GM12873 (cell line): ENCODE data around the gene NDOR1.

Experiments used
- TF ChIP-seq, protein P1 (sequence below): IDR thresholded peaks from 2 replicates; pipeline ENCODE4 v1.5.1; 2012; ENCODE audit warnings: low read depth, mild to moderate bottlenecking, moderate library complexity, low read length, control low read depth; ENCODE audit not compliant: insufficient read depth; ENCODE audit errors: missing control alignments

The NDOR1 gene

DNA sequence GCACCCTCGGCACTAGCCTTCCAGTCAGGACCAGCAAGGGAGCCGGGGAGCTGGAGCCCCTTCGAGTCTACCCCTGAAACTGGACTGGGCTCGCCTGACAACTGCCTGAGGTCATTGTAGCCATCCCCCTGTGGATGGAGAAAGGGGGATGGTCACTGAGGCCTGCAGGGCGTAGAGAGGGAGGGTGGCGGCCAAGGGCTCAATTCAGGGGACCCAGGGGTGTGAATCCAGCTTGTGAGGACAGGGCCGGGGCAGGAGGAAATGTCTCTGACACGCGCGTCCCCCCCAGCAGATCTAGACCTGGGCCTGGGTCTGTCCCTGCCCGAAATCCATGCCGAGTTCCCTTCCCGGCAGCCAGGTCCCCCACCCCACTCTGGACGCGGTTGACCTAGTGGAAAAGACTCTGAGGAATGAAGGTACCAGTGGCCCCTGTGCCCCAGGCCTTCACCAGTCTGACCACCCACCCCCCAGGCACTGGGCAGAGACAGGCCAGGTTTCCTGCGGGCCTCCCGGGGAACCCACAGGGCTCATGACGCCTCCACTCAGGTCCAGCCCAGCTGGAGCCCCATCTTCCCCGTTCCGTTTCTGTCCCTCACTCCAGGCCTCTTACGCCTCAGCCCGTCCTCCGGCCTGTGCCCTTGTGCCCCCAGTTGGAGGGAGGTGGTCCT is 26.0 kb downstream of the NDOR1 start:
- TF ChIP-seq, protein P1, sequence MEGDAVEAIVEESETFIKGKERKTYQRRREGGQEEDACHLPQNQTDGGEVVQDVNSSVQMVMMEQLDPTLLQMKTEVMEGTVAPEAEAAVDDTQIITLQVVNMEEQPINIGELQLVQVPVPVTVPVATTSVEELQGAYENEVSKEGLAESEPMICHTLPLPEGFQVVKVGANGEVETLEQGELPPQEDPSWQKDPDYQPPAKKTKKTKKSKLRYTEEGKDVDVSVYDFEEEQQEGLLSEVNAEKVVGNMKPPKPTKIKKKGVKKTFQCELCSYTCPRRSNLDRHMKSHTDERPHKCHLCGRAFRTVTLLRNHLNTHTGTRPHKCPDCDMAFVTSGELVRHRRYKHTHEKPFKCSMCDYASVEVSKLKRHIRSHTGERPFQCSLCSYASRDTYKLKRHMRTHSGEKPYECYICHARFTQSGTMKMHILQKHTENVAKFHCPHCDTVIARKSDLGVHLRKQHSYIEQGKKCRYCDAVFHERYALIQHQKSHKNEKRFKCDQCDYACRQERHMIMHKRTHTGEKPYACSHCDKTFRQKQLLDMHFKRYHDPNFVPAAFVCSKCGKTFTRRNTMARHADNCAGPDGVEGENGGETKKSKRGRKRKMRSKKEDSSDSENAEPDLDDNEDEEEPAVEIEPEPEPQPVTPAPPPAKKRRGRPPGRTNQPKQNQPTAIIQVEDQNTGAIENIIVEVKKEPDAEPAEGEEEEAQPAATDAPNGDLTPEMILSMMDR, result no peak

DNA sequence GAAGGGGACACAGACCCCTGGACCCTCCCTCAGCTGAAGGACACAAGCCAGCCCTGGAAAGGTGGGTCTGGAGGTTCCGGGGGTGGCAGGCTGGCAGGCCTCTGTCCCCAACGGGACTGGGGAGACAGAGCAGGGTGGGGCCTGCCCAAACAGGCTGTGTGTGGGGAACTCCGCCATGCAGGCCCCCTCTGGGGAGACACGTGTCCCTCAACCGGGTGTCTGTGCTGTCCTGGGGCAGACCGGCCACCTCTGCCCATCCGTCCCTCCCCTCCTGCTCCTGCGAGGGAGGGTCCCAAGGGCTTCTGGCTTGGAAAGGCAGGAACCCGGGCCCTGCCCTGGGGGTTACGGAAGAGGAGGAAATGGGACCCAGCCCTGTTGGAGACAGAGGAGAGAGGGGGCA is 26.6 kb downstream of the NDOR1 start:
- TF ChIP-seq, protein P1, result no peak

DNA sequence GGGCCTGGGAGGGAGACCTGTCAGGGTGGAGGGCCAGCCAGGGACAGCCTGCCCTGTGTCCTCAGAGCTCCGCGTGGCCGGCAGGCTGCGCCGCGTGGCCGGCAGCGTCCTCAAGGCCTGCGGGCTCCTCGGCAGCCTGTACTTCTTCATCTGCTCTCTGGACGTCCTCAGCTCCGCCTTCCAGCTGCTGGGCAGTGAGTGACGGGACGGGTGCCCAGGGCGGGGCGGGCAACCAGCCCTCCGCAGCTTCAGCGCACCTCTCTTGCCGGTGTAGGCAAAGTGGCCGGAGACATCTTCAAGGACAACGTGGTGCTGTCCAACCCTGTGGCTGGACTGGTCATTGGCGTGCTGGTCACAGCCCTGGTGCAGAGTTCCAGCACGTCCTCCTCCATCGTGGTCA is 27.0 kb downstream of the NDOR1 start:
- TF ChIP-seq, protein P1, result no peak

DNA sequence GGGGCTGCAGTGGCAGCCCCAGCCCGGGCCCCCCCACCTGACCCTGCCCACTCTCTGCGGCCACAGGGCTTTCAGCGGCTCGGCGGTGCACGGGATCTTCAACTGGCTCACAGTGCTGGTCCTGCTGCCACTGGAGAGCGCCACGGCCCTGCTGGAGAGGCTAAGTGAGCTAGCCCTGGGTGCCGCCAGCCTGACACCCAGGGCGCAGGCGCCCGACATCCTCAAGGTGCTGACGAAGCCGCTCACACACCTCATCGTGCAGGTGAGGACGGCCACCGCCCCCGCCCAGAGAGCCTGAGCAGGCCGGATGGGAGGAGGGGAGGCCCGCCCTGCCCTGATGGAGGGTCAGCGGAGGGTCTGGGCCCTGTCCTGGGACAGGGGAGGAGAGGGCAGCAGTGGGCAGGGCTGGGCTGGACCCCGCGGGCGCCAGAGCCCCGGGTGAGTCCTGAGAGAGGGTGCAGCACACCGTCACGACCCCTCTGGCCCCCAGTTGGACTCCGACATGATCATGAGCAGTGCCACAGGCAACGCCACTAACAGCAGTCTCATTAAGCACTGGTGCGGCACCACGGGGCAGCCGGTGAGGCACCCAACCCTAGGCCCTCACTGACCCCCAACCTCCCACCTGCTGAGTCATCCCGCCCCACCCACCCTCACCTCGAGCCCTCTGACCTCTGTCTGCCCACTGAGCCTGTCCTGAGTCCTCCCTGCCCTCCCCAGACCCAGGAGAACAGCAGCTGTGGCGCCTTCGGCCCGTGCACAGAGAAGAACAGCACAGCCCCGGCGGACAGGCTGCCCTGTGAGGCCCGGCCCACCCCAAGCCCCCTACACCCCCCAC is 27.9 kb downstream of the NDOR1 start:
- TF ChIP-seq, protein P1, result no peak

DNA sequence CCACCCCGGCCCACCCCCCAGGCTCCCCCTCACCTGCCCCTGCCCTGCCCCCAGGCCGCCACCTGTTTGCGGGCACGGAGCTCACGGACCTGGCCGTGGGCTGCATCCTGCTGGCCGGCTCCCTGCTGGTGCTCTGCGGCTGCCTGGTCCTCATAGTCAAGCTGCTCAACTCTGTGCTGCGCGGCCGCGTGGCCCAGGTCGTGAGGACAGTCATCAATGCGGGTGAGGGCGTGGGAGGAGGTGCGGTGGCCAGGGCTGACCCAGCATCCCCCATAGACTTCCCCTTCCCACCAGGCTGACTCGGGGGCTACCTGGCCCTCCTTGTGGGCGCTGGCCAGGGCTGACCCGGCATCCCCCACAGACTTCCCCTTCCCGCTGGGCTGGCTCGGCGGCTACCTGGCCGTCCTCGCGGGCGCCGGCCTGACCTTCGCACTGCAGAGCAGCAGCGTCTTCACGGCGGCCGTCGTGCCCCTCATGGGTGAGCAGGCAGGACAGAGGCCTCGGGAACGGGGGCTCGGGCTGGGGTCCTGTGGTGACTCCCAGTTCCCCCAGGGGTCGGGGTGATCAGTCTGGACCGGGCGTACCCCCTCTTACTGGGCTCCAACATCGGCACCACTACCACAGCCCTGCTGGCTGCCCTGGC is 28.7 kb downstream of the NDOR1 start:
- TF ChIP-seq, protein P1, result no peak

DNA sequence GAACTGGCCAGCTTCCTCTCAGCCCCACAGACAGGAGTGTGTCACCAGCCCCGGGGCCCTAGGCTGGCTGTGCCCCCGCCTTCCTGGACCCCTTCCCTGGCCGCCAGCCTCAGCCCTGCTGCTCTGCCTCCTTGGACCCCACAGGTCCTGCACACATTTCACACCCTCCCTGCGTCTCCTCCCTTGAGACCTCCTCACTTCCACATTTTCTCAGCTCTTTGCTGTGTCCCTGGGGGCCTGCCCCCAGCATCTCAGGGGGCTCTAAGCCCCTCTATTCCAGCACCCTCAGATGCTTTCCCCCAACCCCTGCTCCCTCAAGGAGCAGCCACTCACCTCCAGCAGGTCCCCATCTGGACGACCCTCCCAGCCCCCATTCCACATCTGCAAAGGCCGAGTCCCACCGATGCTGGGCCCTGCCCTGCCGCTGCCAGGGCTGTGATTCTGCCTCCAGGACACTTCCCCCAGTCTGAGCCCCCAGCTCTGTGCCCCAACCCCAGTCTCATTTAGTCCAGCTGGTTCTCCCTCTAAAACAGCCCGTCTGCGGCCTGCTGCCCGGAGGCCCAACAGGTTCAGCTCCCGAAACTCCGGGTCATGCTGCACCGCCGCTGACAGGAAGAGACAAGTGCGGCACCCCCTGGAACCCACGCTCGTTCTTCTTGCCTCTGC is 29.4 kb downstream of the NDOR1 start:
- TF ChIP-seq, protein P1, result no peak
